ENCODE data around the gene SFSWAP.

DNA sequence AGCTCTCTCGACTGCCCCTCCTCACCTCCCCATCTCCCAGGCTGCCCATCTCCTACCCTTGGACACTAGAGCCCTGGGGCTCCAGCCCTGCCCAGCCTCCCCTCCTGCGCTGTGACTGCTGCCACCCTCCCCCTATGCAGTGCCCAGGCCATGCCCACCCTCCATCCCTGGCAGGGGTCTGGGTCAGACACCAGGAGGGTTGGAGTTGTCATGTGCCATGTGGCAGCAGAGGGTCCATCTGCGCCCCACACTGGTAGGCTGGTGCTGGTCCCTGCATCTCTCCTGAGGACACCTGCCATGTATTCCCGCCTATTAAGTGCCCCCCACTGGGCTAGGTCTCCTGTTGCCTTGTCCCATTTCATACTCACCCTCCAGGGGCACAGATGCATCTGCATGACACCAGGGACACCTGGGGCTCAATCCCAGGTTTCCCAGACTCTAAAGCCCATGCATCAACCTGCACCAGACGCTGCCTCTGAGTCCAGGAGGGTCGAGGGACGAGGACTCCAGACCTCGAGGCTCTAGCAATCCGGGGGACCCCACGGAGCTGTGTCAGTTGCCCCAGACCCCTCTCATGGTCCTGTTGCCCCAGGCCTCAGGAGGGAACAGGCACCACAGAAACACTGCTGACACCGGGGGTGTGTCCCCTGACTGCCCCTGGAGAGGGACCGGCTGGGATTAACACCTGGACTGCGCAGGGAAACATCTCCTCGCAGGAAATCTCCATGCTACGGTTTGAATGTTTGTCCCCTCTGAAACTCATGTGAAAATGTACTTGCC, 23.4 kb upstream of the SFSWAP start:
- TF ChIP-seq, protein P1, sequence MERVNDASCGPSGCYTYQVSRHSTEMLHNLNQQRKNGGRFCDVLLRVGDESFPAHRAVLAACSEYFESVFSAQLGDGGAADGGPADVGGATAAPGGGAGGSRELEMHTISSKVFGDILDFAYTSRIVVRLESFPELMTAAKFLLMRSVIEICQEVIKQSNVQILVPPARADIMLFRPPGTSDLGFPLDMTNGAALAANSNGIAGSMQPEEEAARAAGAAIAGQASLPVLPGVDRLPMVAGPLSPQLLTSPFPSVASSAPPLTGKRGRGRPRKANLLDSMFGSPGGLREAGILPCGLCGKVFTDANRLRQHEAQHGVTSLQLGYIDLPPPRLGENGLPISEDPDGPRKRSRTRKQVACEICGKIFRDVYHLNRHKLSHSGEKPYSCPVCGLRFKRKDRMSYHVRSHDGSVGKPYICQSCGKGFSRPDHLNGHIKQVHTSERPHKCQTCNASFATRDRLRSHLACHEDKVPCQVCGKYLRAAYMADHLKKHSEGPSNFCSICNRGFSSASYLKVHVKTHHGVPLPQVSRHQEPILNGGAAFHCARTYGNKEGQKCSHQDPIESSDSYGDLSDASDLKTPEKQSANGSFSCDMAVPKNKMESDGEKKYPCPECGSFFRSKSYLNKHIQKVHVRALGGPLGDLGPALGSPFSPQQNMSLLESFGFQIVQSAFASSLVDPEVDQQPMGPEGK (CRISPR knock-in tag; IDR thresholded peaks at IDR 0.05; ENCODE audit: borderline replicate concordance): no peak
- TF ChIP-seq, protein P2, sequence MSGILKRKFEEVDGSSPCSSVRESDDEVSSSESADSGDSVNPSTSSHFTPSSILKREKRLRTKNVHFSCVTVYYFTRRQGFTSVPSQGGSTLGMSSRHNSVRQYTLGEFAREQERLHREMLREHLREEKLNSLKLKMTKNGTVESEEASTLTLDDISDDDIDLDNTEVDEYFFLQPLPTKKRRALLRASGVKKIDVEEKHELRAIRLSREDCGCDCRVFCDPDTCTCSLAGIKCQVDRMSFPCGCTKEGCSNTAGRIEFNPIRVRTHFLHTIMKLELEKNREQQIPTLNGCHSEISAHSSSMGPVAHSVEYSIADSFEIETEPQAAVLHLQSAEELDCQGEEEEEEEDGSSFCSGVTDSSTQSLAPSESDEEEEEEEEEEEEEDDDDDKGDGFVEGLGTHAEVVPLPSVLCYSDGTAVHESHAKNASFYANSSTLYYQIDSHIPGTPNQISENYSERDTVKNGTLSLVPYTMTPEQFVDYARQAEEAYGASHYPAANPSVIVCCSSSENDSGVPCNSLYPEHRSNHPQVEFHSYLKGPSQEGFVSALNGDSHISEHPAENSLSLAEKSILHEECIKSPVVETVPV (CRISPR knock-in tag; IDR thresholded peaks at IDR 0.05): no peak
- no peak for TF ChIP-seq CSDC2 (CRISPR knock-in tag; IDR thresholded peaks at IDR 0.05)

All from SK-N-SH treated with all-trans-retinoic acid at 6 μM for 48 hours (cell line).